PC-3 (cell line): ENCODE measurements around the gene ZNF462. TPM values are rescaled to one million over a fixed set of nuclear protein-coding genes. Genes with fewer than 3 reads are reported as not detected.
"Not testable (repeated sequence)": the region's sequence is repeated elsewhere in the genome, so short reads cannot be mapped to it uniquely, and the experiment has no call there.

Source experiments
- ATAC-seq: fragments of 200-7000 bp; cut with Tn5 transposase; 2 replicates; pipeline ENCODE4 v1.9.1; 2020; ENCODE audit warnings: mild to moderate bottlenecking, moderate library complexity
- BruUV-seq: library from RNA; stranded (reverse); fragments of 400-500 nt; replicated peaks from 2 replicates; lab custom pipeline; 2021; lab: Mats Ljungman, UMichigan
- CTCF ChIA-PET: fragments of 300-600 bp; sonication (Branson Sonifier 250); formaldehyde crosslinking; loops from one replicate; lab custom pipeline; 2022; ENCODE audit warnings: antibody characterized with exemption; lab: Charles Lee
- POLR2A ChIA-PET: fragments of 300-600 bp; sonication (Branson Sonifier 250); formaldehyde crosslinking; loops from one replicate; lab custom pipeline; 2022; ENCODE audit warnings: antibody characterized with exemption; ENCODE audit not compliant: unreplicated experiment; lab: Charles Lee
- DNase-seq: peaks from one replicate; pipeline ENCODE4 v3.0.0-alpha.2; 2015
- H2AFZ ChIP-seq: fragments of 300-600 bp; sonication (generic); 2 replicates; pipeline ENCODE4 v1.6.0; 2016; ENCODE audit warnings: antibody characterized with exemption, low read length
- H3F3A ChIP-seq: fragments of 300-600 bp; sonication (generic); one replicate; pipeline ENCODE4 v1.6.0; 2017; ENCODE audit warnings: antibody characterized with exemption, low read length, control low read depth, mild to moderate bottlenecking; ENCODE audit not compliant: unreplicated experiment
- H3K27ac ChIP-seq: fragments of 300-600 bp; sonication (generic); 2 replicates; pipeline ENCODE4 v1.5.1; 2016; ENCODE audit warnings: mild to moderate bottlenecking, low read length
- H3K27me3 ChIP-seq: fragments of 300-600 bp; sonication (generic); 2 replicates; pipeline ENCODE4 v1.6.1; 2016; ENCODE audit warnings: low read length, mixed read lengths
- H3K36me3 ChIP-seq: fragments of 300-600 bp; sonication (generic); 2 replicates; pipeline ENCODE4 v1.6.1; 2016; ENCODE audit warnings: low read depth, mixed run types, low read length, mixed read lengths
- H3K4me1 ChIP-seq: fragments of 300-600 bp; sonication (generic); 2 replicates; pipeline ENCODE4 v1.5.1; 2016; ENCODE audit warnings: low read length; ENCODE audit not compliant: insufficient read depth
- H3K4me2 ChIP-seq: fragments of 300-600 bp; sonication (generic); 2 replicates; pipeline ENCODE4 v1.6.0; 2016; ENCODE audit warnings: low read length
- H3K4me3 ChIP-seq: fragments of 300-600 bp; sonication (generic); 2 replicates; pipeline ENCODE4 v1.5.1; 2016; ENCODE audit warnings: mild to moderate bottlenecking, low read length, mixed read lengths
- H3K79me2 ChIP-seq: fragments of 300-600 bp; sonication (generic); 2 replicates; pipeline ENCODE4 v1.6.1; 2017; ENCODE audit warnings: low read length, mixed read lengths
- H3K9ac ChIP-seq: fragments of 300-600 bp; sonication (generic); 2 replicates; pipeline ENCODE4 v1.6.0; 2016; ENCODE audit warnings: mild to moderate bottlenecking, low read length
- H3K9me2 ChIP-seq: fragments of 300-600 bp; sonication (generic); replicated peaks from 2 replicates; pipeline ENCODE4 v1.6.1; 2016; ENCODE audit warnings: mixed run types, low read length, mixed read lengths
- H3K9me3 ChIP-seq: fragments of 300-600 bp; sonication (generic); 2 replicates; pipeline ENCODE4 v1.6.1; 2016; ENCODE audit warnings: low read length, mixed read lengths
- H4K20me1 ChIP-seq: fragments of 300-600 bp; sonication (generic); 2 replicates; pipeline ENCODE4 v1.6.1; 2016; ENCODE audit warnings: low read length, mixed read lengths
- CTCF ChIP-seq: fragments of 300-600 bp; sonication (generic); conservative IDR thresholded peaks from 2 replicates; pipeline ENCODE4 v1.5.1; 2017; ENCODE audit warnings: antibody characterized with exemption, low read depth, mild to moderate bottlenecking, low read length
- EZH2 ChIP-seq: fragments of 300-600 bp; sonication (generic); IDR thresholded peaks from one replicate; pipeline ENCODE4 v1.6.1; 2017; ENCODE audit warnings: antibody characterized with exemption, mild to moderate bottlenecking, low read length; ENCODE audit not compliant: unreplicated experiment
- EZH2phosphoT487 ChIP-seq: fragments of 300-600 bp; sonication (generic); IDR thresholded peaks from 2 replicates; pipeline ENCODE4 v1.6.1; 2018; ENCODE audit warnings: mild to moderate bottlenecking, antibody characterized with exemption, low read length, borderline replicate concordance
- intact Hi-C: fragments of 100-400 bp; cut with micrococcal nuclease; formaldehyde crosslinking; loops from 2 replicates; pipeline ENCODE4 v1.9.0; 2023
- total RNA-seq: library from RNA; depleted of rRNA; stranded (reverse); fragments of >200 nt; gene quantifications from 2 replicates; pipeline ENCODE4 v1.2.3, GENCODE V29; 2014

Gene ZNF462
- total RNA-seq, 1 experiment from 2014 or later = 21.2 TPM

- intact Hi-C loops = loop anchor here (5.0 kb wide), 1 partner anchor 129 kb away; no protein-coding TSS in a partner anchor
- peak overlapping the region; percentile 75 for H3K4me2 ChIP-seq
These were observed 16.7 kb upstream of the ZNF462 start for GRCh38 chr9:106846307-106846706.

GRCh38 chr9:106846857-106847256 lies 16.1 kb upstream of the ZNF462 start:
- CTCF ChIA-PET = no interaction called here
- Histone ChIP-seq H3K4me3 (no peak overlapping the region), H4K20me1 (no peaks in the 10 kb centered on the region), H3K9me3 (no peaks in the 10 kb centered on the region), H2AFZ (no peak overlapping the region), H3K4me1 (peaks cover 36% of the 10 kb centered on the region), H3K9me2 (no peaks in the 10 kb centered on the region), H3F3A (peaks cover 5% of the 10 kb centered on the region), H3K9ac (peak overlapping the region; percentile 22), H3K36me3 (no peaks in the 10 kb centered on the region), H3K27ac (peak overlapping the region; percentile 85), H3K4me2 (peak overlapping the region; percentile 30), H3K79me2 (no peaks in the 10 kb centered on the region), H3K27me3 (no peaks in the 10 kb centered on the region)
- no TSS peak for BruUV-seq
- TF ChIP-seq CTCF (no peak), EZH2 (no peak), EZH2phosphoT487 (no peak)
- DNase-seq = peak; percentile 92
- peak; percentile 86 for ATAC-seq
- POLR2A ChIA-PET = no interaction called here
- intact Hi-C loops = loop anchor here (5.0 kb wide), 1 partner anchor 130 kb away; no protein-coding TSS in a partner anchor

More at GRCh38 chr9:106846307-106846706, 16.7 kb upstream of the ZNF462 start:
- Histone ChIP-seq H3K9me2 (no peaks in the 10 kb centered on the region), H4K20me1 (no peaks in the 10 kb centered on the region), H3K4me3 (no peak overlapping the region; the same call in 1 of the 2 replicates), H3K79me2 (no peaks in the 10 kb centered on the region), H3K27ac (peak overlapping the region; percentile 97), H3K4me1 (peaks cover 36% of the 10 kb centered on the region), H3F3A (peaks cover 5% of the 10 kb centered on the region), H3K27me3 (no peaks in the 10 kb centered on the region), H2AFZ (no peak overlapping the region), H3K9ac (peak overlapping the region; percentile 64), H3K36me3 (no peaks in the 10 kb centered on the region), H3K9me3 (no peaks in the 10 kb centered on the region)
- no peak for TF ChIP-seq EZH2phosphoT487
- TF ChIP-seq CTCF = no peak
- no peak for TF ChIP-seq EZH2
- DNase-seq = peak; percentile 57
- ChIA-PET CTCF (no interaction called here), POLR2A (no interaction called here)
- no TSS peak for BruUV-seq
- ATAC-seq = peak; percentile 51

- BruUV-seq, H3K79me2 ChIP-seq, intact Hi-C loops, POLR2A ChIA-PET, H3K36me3 ChIP-seq, H3K9me3 ChIP-seq, ATAC-seq, H4K20me1 ChIP-seq, H3K9me2 ChIP-seq, CTCF ChIA-PET, H3K4me3 ChIP-seq, H3K27ac ChIP-seq, H3F3A ChIP-seq, H3K4me2 ChIP-seq, H3K9ac ChIP-seq, H3K27me3 ChIP-seq, H2AFZ ChIP-seq, DNase-seq: not testable (repeated sequence)
- H3K4me1 ChIP-seq = peaks cover 34% of the 10 kb centered on the region
These were observed 11.3 kb upstream of the ZNF462 start for GRCh38 chr9:106851640-106852039.
